Measurements from ENCODE around the gene HSP90AA1.

DNA sequence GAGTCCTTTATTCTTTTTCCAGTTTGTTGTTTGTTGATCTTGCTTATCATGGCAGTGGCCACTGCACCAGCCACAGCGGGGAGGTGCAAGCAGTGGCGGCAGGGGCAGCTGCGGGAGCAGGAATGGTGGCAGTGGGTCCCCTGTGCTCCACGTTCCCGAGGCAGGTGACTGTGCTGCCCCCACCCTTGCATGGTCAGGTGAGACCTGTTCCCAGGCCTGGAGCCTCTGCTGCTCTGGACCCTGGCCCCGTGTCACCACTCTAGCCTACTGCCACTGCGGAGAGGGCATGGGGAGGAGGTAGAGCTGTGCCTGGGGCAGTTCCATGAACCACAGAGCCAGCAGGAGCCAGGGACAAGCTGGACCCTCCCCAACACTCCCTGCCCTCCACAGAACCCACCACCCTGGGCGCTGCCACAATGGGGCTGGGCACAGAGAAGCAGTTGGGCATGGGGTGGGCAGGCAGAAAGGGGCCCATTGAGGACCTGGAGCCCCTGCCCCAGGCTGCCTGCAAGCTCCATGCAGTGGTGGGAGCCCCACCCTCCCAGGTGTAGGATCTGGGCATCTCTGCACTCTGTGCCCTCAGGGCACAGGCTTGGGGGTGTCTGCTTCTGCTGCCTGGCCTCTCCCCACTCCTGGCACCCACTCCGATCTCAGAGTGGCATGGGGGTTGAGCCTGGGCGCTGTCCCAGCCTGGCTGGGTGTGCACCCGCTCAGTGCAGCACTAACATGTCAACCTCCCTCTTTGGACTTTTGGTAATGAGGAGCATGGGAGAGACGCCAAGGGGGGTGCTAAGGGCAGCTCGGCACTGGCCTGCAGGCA is 29.7 kb upstream of the HSP90AA1 start:
- TF ChIP-seq, protein P1, sequence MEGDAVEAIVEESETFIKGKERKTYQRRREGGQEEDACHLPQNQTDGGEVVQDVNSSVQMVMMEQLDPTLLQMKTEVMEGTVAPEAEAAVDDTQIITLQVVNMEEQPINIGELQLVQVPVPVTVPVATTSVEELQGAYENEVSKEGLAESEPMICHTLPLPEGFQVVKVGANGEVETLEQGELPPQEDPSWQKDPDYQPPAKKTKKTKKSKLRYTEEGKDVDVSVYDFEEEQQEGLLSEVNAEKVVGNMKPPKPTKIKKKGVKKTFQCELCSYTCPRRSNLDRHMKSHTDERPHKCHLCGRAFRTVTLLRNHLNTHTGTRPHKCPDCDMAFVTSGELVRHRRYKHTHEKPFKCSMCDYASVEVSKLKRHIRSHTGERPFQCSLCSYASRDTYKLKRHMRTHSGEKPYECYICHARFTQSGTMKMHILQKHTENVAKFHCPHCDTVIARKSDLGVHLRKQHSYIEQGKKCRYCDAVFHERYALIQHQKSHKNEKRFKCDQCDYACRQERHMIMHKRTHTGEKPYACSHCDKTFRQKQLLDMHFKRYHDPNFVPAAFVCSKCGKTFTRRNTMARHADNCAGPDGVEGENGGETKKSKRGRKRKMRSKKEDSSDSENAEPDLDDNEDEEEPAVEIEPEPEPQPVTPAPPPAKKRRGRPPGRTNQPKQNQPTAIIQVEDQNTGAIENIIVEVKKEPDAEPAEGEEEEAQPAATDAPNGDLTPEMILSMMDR (IDR thresholded peaks at IDR 0.05 in 8 of 11, conservative IDR thresholded peaks at IDR 0.05 in 3 of 11) = no peak
- TF ChIP-seq POLR2A (IDR thresholded peaks at IDR 0.05) (no peak), POLR2AphosphoS5 (IDR thresholded peaks at IDR 0.05) (no peak)

Data from spleen (tissue), 7 donors.